Measurements from ENCODE around the gene ENDOV. TPM values are rescaled to one million over a fixed set of nuclear protein-coding genes. Genes with fewer than 3 reads are reported as not detected.

ENDOV gene
- total and polyA plus RNA-seq, 4 donors, result 5.7 to 11.9 (median 8.3) TPM

- Histone ChIP-seq H3K9ac (ENCODE audit: low read depth in 1 of 2, low read length in 2 of 2) (no peak overlapping the region), H3K4me1 (ENCODE audit: control insufficient read depth in 4 of 4, insufficient read depth in 4 of 4, low read length in 3 of 4) (no peaks in the 10 kb centered on the region), H3K27ac (ENCODE audit: low read depth in 1 of 2, low read length in 2 of 2) (no peak overlapping the region), H3K36me3 (ENCODE audit: control insufficient read depth in 4 of 4, insufficient read depth in 3 of 4, low read depth in 1 of 4, low read length in 3 of 4) (peaks cover 12 to 89% (median 76%) of the 10 kb centered on the region in 4 donors), H3K27me3 (ENCODE audit: control insufficient read depth in 4 of 4, insufficient read depth in 4 of 4, low read length in 3 of 4) (no peaks in the 10 kb centered on the region), H3K4me3 (ENCODE audit: low read depth in 1 of 3, low read length in 3 of 3) (no peak overlapping the region), H3K9me3 (ENCODE audit: control insufficient read depth in 4 of 4, low read length in 3 of 4) (no peaks in the 10 kb centered on the region)
- TF ChIP-seq NR2F2 (IDR thresholded peaks at IDR 0.05) (no peak), REST (IDR thresholded peaks at IDR 0.05) (no peak), TAF1 (conservative IDR thresholded peaks at IDR 0.05) (no peak), MAX (IDR thresholded peaks at IDR 0.05) (no peak), ATF3 (IDR thresholded peaks at IDR 0.05) (no peak), ZBTB33 (IDR thresholded peaks at IDR 0.05) (no peak), GABPA (IDR thresholded peaks at IDR 0.05 in 1 of 2, conservative IDR thresholded peaks at IDR 0.05 in 1 of 2) (no peak), EGR1 (IDR thresholded peaks at IDR 0.05; ENCODE audit: low read depth in 2 of 2) (no peak), RXRA (IDR thresholded peaks at IDR 0.05) (no peak), RAD21 (IDR thresholded peaks at IDR 0.05) (no peak), YY1 (IDR thresholded peaks at IDR 0.05) (no peak), SP1 (IDR thresholded peaks at IDR 0.05) (no peak), FOXA2 (IDR thresholded peaks at IDR 0.05) (no peak), HNF4G (IDR thresholded peaks at IDR 0.05) (no peak), FOXA1 (IDR thresholded peaks at IDR 0.05) (no peak), CTCF (IDR thresholded peaks at IDR 0.05; ENCODE audit: low read depth, low read length, missing input control) (no peak)
- no peak for DNase-seq (ENCODE audit: low spot score)
- 97% methylated on average over 15 of the region's 15 CpGs for WGBS
Observed at GRCh38 chr17:80388175-80388574, 26.8 kb upstream of the ENDOV start.

- Histone ChIP-seq H3K9ac (ENCODE audit: low read depth in 1 of 2, low read length in 2 of 2) (no peak overlapping the region), H3K27ac (ENCODE audit: low read depth in 1 of 2, low read length in 2 of 2) (no peak overlapping the region), H3K4me3 (ENCODE audit: low read depth in 1 of 3, low read length in 3 of 3) (no peak overlapping the region), H3K27me3 (ENCODE audit: control insufficient read depth in 4 of 4, insufficient read depth in 4 of 4, low read length in 3 of 4) (no peaks in the 10 kb centered on the region), H3K36me3 (ENCODE audit: control insufficient read depth in 4 of 4, insufficient read depth in 3 of 4, low read depth in 1 of 4, low read length in 3 of 4) (peaks cover 12 to 89% (median 76%) of the 10 kb centered on the region in 4 donors), H3K4me1 (ENCODE audit: control insufficient read depth in 4 of 4, insufficient read depth in 4 of 4, low read length in 3 of 4) (no peaks in the 10 kb centered on the region), H3K9me3 (ENCODE audit: control insufficient read depth in 4 of 4, low read length in 3 of 4) (no peaks in the 10 kb centered on the region)
- DNase-seq (ENCODE audit: low spot score), result no peak
- TF ChIP-seq EGR1 (IDR thresholded peaks at IDR 0.05; ENCODE audit: low read depth in 2 of 2) (no peak), FOXA1 (IDR thresholded peaks at IDR 0.05) (no peak), GABPA (IDR thresholded peaks at IDR 0.05 in 1 of 2, conservative IDR thresholded peaks at IDR 0.05 in 1 of 2) (no peak), SP1 (IDR thresholded peaks at IDR 0.05) (no peak), RXRA (IDR thresholded peaks at IDR 0.05) (no peak), HNF4G (IDR thresholded peaks at IDR 0.05) (no peak), REST (IDR thresholded peaks at IDR 0.05) (no peak), RAD21 (IDR thresholded peaks at IDR 0.05) (no peak), JUND (IDR thresholded peaks at IDR 0.05) (no peak), ATF3 (IDR thresholded peaks at IDR 0.05) (no peak), TAF1 (conservative IDR thresholded peaks at IDR 0.05) (no peak), HNF4A (conservative IDR thresholded peaks at IDR 0.05) (no peak)
- WGBS, result 95% methylated on average over 10 of the region's 10 CpGs
Observed at GRCh38 chr17:80388601-80389000, 26.4 kb upstream of the ENDOV start.

Measured in liver (tissue), 9 donors.